Pons (tissue), 1 donor: ENCODE results near the gene MVD.

Source experiments
- DNase-seq: peaks from one replicate; pipeline ENCODE4 v3.0.0-alpha.2; 2016; ENCODE audit warnings: low spot score

MVD gene, protein sequence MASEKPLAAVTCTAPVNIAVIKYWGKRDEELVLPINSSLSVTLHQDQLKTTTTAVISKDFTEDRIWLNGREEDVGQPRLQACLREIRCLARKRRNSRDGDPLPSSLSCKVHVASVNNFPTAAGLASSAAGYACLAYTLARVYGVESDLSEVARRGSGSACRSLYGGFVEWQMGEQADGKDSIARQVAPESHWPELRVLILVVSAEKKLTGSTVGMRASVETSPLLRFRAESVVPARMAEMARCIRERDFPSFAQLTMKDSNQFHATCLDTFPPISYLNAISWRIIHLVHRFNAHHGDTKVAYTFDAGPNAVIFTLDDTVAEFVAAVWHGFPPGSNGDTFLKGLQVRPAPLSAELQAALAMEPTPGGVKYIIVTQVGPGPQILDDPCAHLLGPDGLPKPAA

DNA sequence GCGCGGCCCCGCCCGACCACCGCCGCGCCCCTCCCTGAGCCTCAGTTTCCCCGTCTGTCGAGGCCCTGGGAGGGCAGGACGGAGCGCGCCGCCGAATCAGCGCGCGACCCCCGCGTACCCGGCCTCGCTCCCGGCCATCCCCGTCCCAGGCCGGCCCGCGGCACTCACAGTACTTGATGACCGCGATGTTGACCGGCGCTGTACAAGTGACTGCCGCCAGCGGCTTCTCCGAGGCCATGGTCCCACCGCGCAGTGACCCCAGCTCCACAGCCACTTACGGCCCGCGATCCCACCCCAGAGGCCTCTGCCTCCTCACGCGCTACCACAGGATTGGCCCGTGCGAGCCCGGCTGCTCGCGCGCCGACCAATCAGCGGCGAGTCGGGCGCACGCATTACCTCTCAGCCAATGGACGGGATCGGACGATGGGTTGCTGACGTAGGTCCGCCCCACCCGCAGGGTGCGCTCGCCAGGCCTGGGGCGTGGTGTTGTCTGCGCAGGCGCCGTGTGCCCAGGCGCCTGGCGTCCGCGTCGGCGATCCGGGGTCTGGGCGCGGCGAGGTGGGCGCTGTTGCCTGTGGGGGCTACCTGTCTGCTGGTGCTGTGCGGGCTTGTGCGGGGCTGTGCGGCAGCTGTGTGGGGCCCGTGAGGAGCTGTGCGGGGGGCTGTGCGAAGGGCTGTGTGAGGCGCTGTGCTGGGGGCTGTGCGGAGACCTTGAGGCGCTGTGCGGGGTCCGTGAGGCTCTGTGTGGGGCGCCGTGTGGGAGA, at the start of gene MVD:
Gene MVD (minus strand): TSS at position 249 of the 764 bp plus-strand sequence. CDS start 11 bp downstream, at position 238.
- peak; percentile 97 for DNase-seq

DNA sequence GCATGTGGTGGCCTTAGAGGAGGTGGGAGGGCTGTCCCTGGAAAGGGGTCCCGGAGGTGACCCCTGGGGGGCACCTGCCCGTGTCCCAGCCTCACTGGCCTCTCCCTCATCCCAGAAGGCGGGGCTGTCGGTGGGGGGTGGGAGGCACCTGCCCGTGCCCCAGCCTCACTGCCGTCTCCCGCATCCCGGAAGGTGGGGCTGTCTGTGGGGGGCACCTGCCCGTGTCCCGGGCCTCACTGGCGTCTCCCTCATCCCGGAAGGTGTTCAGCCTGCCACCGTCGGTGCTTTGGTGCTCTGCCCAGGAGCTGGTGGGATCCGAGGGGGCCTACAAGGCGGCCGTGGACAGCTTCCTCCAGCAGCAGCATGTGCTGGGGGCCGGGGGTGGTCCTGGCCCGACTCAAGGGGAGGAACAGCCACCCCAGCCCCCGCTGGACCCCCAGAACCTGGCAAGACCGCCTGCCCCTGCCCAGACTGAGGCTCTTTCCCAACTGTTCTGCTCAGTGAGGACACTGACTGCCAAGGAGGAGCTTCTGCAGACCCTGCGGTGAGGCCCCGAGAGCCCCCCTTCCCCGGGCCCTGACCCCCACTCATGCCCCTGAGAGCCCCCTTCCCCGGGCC, 49.6 kb upstream of the MVD start:
- DNase-seq: no peak

DNA sequence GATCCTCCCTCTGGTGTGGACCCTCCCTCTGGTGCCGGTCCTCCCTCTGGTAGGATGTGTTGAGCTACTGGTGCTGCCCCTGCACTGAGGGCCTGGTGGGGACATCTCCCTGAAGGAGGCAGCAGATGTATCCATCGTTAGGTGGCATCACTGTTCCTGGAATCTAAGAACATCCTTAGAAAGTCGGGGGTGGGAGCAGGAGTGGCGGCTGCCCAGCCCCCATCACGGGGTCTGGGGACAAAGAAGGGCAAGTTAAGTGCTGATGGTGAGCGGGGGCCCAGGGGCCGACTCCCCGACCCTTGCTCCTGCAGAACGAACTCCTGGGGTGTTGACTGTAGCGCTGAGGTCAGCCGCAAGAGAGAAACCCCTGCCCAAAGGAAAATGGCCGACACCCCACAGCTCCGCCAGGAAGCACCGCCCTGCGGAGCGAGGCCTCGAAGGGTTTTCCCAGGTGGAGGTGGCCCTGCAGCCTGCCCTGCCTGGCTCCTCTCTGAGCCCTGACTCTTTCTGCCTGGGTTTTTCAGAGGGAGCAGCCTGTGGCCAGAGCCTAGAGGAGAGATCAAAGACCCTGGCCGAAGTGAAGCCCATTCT, 49.0 kb upstream of the MVD start:
- no peak for DNase-seq

DNA sequence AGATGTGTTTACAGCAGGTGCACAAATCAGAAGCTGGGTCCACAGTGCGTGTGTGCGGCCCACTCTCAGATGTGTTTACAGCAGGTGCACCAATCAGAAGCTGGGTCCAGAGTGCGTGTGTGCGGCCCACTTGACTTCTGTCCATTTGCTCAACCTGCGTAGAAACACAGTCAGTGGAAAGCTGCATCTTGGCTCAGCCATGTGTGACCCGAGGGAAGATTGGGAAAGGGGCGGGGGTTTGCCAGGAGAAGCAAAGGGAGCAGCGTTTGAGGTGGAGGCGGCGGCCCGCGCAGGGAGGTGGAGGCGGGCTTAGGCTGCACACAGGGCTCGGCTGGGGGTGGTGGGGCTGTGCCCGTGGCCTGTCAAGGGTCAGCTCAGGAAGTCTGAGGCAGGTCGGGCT, 47.7 kb upstream of the MVD start:
- no peak for DNase-seq

DNA sequence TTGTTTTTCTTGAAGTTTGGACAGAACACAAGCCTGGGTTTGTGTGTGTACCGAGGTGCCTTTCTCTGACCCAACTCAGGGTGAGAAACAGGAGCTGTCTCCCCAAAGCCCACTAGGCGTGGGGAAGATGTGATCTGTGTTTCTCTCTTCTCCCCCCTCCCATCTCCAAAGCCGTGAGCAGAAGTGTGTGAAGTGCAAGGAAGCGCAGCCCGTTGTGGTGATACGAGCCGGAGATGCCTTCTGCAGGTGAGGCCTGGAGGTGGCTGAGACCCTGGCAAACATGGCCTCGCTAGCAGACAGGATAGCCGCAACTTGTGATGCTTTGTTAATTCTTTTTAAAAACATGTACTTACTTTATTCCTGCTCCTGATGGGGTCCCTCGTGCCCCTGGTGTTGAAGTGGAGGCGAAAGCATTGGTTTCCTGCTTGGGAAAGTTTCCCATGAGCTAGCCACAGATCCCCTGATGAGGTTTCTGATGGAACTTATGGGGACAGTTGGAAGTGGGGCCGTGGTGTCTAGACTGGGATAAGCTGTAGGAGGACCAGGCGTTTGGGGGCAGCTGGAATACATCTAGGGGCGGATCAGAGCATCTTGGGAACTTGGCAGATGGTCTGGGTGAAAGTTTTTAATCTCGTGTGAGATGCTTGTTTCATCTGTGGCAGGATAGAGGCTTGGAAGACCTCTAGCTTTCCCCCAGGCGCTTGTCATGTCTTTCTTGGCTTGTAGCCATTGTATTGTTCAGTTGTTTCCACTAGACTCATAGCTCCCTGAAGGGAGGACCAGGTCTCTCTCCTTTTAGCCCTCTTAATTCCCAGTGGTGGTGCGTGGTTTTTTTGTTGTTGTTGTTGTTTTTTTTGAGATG, 44.3 kb upstream of the MVD start:
- no peak for DNase-seq

DNA sequence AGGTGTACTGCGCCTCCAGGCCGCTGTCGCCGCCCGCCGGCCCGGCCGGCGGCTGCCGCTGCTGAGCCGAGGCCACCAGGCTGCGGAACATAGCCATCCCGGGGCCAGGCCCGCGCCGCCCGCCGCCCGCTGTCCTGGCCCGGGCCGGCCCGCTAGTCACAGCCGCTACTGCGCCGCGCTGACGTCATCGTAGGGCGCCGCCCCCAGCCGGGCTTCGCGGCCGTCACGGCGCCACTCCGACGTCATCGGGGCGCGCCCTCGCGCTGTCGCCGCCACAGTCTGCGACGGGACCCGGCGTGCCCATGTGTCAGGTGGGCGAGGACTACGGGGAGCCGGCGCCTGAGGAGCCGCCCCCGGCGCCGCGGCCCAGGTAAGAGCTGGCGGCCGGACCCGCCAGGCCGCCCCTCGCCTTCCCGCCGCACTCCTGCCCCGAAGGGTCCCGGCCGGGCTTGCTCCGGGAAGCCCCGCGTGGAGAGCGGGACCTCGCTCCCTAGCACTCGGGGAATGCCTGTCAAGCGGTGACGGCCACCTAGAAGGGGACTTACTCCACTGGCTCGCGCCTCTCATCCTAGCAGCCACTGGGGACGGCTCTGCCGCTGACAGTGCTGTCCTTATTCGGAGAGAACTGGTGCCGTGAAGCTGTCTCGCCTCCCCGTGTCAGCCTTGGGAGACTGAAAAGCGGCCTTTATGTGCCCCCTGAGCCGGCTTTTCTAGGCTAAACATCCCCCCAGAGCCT, 43.5 kb upstream of the MVD start, which contains the start of the genes CTU2 and RNF166:
Gene CTU2 (plus strand): TSS at position 275 of the 736 bp plus-strand sequence. CDS start 28 bp downstream, at position 303.
Gene RNF166 (minus strand): TSS at position 180 of the 736 bp plus-strand sequence. CDS start 83 bp downstream, at position 97.
- peak; percentile 70 for DNase-seq

DNA sequence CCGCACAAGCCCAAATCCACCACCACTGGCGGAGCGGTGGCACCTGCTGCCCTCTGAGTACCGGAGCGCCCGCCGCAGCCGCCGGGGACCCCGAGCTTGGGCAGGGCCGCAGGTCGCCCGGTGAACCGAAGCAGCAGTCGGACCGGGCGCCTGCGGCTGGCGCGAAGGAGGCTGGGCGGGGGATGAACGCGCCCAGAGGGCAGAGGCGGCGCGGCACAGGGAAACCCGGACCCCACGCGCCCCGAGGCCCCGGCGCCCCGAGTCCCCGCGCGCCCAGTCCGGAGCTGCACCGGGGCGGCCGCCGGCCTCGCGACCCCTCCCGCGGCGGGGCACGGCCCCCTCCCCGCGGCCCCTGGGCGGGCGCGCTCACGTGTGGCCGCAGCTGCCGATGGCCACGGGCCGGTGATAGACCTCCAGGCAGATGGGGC, 42.9 kb upstream of the MVD start:
- no peak for DNase-seq

DNA sequence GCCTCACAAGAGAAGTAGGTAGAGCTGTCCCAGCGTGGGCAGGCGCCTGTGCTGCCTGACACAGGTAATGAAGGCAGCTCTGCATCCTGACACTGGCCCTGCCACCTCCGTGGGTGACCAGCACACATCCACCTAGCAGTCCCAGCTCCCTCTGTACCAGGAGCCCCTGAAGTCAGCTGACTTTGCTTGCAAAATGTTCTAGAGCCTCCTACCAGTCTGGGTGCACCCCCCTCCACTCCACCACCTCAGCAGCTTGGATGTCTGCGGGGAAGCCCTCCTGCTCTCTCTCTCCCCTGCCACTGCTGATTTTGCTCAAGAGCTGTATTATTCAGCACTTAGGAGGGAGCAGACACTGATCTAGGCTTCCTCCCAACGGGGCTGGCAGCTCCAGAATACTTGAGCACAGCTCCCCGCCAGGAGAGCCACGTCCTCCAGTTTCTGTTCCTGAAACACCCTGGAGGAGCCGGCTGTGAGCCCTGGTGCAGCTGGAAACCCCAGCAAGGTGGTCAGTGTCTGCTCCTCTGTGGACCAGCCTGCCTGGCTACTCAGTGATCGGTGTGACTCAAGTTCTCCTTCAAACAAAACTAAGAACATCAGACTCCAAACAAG, 42.3 kb upstream of the MVD start:
- no peak for DNase-seq

DNA sequence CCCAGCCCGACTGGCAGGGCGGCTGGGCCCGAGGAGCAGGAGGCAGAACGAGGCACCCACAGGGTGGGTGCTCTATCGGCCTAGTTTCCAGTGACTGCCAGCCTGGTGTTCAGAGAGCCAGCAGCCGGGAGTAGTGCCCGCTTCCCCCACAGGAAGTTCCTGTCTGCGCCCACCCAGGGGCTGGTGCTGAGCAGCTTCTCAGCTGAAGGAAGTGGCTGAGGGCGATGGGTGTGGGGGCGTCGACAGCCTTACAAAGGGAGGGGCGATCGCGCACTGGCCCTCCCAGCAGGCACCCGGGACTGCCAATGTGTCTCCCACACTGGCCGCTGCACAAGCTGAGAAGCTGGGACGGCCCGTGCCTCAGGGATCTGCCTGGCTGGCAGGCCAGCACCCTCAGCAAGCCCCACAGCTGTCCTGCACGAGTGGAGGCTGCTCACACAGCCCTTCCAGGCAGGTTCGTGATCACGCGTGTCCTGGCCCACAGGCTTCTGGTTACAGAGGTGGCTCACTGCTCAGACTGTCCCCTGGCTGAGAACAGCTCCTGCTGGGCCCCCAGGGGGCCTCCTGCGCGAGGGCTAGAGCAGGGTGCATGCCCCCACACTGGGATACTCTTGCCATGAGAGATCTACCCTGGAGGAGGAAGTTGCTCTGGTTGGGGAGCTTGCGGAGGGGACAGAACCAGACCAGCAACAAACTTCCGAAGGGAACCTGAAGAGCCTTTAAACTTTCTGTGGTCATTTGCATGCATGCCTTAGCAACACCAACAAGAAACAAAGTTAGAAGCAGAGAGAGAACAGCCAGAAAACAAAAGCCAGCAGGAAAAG, 40.8 kb upstream of the MVD start:
- peak; percentile 51 for DNase-seq

DNA sequence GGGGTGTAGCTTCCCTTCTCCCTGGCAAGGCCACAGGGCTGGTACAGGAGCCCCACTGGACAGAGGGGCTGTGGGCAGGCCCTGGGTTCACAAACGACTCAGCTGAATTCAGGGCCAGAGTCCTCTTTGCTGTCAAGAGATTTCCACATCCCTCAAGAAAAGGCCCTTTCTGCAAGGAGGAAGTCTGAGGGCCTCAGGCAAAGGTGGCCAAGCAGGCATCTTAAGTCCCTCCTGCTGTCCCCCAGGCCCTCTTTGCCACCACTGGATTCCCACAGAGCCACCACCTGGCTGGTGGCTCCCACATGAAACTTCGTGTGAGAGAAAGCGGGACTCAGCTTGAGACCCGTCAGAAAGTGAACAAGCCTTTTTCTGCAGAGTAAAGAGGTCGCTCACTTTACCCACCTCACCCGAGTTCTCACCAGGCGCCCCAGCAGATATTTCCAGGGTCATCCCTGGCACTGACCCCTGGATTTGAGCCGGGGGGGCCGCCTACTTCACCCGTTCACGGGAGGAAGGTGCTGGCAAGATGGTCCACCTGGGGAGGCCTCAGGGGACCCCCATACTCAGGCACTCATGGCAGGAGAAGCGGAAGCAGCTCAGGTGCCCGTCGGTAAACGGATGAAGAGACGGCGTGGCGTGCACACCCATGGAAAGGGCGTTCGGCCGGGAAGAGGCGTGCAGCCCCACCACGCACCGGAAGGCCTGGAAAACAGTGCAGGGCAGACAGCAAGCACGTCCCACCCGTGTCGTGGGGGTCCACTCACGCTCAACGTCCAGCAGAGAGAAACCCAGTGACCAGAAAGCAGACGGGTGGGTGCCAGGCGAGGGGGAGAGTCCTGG, 39.7 kb upstream of the MVD start:
- no peak for DNase-seq

DNA sequence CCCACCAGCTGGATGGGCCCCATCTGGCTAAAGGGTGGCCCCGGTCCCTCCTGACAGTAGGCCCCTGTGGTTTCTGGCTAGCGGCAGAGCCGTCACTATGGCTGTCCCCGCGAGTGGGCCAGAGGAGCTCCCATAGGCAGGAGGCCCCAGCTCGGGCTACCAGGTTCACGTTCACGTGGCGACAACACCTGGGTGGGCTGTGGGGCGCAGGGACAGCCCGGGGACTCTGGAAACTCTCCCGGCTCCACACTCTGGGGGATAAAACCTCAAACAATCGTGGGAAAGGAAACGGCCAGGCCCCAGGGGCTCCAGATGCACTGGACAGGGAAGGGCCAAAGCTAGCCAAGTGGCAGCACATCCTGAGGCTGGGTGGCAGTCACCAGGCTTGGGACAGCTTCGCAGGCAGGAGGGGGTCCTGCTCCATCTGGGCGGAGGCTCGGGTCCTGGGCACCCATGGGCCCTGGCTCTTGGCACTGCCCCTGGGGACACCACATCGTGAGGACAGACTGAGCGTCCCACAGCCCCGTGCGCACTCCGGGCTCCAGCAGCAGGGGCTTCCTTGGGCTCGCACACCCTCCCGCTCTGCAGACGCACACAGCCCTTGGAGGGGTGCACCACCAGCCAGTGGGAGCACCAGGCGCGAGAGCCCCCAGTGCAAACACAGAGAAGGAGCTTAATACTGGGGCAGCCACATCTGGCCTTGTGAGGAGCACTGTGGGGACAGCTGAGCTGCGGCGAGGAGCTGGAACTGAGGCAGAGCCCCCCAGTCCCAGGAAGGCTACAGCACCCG, 38.9 kb upstream of the MVD start:
- DNase-seq: no peak

DNA sequence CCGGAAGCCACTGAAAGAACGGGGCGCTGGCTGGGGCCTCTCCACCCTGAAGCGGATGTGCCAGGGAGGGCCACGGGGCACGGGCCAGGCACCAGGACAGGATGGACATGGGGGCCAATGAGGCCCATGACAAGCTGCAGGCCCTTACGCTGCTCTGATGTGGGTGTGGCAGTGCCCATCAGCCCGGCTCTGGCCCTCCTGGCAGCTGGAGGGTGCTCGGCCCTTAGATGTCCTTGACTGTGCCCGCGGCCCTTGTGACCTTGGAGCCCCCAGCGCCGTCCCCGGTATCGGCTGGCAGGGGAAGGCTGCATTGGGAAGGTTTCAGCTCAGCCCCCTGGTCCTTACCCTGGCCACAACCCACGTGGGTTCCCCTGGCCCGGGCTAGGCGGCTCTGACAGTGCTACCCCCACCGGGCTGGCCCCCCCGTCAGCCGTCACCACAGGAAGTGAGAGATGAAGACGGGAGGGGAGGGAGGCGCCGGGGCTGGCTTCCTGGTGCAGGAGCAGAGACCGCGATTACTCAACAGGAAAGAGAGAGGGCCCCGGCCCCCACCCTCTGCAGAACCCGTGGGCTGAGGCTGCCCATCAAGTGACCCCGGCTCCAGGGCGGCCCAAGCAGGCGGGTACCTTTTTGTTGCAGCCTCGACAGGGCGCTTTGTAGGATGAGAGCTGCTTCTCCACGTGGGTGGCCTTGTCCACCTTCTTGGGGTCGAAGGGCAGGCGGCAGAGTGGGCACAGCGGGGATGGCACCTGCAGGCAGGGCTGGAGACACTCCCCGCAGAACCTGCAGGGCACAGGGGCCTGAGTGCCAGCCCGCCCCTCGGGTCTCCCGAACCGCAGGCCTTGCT, 38.0 kb upstream of the MVD start:
- DNase-seq: peak; percentile 58

DNA sequence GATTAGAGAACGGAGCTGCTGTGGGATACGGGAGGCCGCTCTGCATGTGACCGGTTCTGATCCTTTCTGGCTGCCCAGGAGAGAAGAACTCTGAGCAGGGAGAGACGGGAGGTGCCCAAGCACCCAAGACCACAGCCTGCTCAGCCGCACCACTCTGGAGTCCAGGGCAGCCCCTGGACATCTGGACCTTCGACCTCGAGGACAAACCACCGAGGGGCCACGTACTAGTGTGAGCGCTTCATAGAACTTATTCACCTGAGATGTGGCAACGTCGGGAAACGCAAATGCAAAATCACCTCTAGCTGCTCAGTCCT, 37.4 kb upstream of the MVD start:
- DNase-seq: no peak

DNA sequence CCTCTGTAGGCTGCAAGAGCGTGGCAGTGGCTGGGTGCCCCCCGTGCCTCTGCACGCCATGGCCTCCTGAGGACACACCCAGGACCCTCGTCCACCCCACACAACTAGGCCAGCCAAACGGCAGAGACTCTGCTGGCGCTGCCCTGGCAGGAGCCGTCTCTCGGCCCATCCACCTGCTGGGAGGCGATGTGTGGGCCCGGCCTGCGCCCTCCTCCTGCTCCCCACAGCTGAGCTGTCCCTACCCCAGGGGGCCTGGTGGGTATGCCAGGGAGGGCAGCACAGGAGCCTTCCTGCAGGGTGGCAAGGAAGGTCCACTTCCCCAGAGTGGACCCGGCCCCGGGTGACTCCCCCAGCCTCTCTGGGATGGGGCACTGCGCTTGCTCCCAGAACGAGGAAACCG, 36.3 kb upstream of the MVD start:
- DNase-seq: no peak

DNA sequence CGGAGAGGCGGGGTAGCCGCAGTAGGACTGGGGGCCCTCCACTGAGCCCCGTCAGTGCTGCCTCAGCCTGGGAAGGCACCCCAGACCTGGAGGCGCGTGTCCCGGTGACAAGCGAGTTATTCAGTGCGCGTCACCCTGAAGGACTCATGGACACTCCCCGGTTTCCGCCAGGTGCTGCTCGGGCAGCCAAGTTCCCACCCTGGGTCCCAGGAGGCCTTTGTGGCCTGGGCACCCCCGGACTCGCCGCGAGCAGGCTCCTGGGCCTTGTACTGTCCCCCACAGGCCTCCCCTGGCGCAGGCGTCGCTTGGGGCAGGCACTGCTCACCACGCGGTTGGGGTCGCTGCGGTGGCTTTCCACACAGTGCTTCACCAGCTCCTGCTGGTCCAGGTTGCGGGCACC, 35.8 kb upstream of the MVD start:
- DNase-seq: no peak

DNA sequence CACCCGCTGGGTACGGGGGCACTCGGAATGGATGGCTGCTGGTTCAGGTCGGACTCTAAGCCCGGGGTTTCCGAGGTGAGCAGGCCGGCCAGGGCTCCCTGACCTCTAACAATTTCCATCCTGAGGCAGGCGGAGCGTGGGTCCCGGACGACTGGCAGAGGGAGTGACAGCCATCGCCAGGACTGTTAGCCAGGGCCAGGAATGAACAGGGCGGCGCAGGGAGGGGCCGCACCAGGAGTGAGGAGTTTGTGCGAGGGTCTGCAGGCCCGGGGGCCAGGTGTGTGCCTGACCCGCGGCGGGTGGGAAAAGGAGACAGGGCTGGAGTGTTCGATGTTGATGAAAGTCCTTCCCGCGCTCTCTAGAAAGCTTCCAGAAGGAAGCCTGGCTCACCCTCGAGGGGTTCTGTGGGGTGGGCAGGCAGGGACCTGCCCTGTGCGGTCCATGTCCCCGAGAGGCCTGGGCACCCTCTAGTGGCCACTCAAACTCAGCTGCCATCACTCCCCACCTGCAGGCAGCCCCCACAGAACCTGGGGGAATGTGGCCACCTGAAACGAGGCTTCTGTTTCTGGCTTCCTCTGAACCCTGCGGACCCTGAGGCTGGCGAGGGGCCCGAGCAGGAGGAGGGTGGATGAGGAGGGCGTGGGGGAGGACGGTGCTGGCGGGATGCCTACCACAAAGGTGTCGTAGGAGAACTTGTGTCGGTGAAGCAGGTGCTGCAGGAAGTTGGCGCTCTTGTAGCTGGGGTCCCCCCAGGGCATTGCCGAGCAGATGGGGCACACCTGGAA, 35.1 kb upstream of the MVD start:
- no peak for DNase-seq
